Mucosa of rectum (tissue), 2 donors: Measurements from ENCODE around the gene COL15A1.
A peak's percentile ranks its signal among the peaks of the same experiment; 100 is the strongest.

ENCODE experiments used
- H3K27ac ChIP-seq, 2 donors: one replicate each; pipeline ENCODE4 v1.7.0; 2013; ENCODE audit warnings: inconsistent platforms in 2 of 2, low read depth in 2 of 2, low read length in 2 of 2
- H3K27me3 ChIP-seq, 2 donors: one replicate each; pipeline ENCODE4 v1.7.0; 2013; ENCODE audit warnings: low read length in 2 of 2; ENCODE audit not compliant: control insufficient read depth in 2 of 2, insufficient read depth in 2 of 2
- H3K36me3 ChIP-seq, 2 donors: one replicate each; pipeline ENCODE4 v1.7.0; 2013; ENCODE audit warnings: low read length in 2 of 2; ENCODE audit not compliant: control insufficient read depth in 2 of 2, insufficient read depth in 2 of 2
- H3K4me1 ChIP-seq, 2 donors: one replicate each; pipeline ENCODE4 v1.7.0; 2013; ENCODE audit warnings: low read length in 2 of 2, mild to moderate bottlenecking in 1 of 2; ENCODE audit not compliant: control insufficient read depth in 2 of 2, insufficient read depth in 2 of 2
- H3K4me3 ChIP-seq, 2 donors: one replicate each; pipeline ENCODE4 v1.7.0; 2013; ENCODE audit warnings: low read length in 2 of 2
- H3K9ac ChIP-seq, 2 donors: one replicate each; pipeline ENCODE4 v1.7.0; 2013; ENCODE audit warnings: low read length in 2 of 2, low read depth in 1 of 2, mild to moderate bottlenecking in 1 of 2
- H3K9me3 ChIP-seq, 2 donors: one replicate each; pipeline ENCODE4 v1.7.0; 2013; ENCODE audit warnings: low read length in 2 of 2; ENCODE audit not compliant: control insufficient read depth in 2 of 2
- donor health status: healthy.
- donor health status: Normal muscosa, but diverticular disease.

COL15A1 gene

DNA sequence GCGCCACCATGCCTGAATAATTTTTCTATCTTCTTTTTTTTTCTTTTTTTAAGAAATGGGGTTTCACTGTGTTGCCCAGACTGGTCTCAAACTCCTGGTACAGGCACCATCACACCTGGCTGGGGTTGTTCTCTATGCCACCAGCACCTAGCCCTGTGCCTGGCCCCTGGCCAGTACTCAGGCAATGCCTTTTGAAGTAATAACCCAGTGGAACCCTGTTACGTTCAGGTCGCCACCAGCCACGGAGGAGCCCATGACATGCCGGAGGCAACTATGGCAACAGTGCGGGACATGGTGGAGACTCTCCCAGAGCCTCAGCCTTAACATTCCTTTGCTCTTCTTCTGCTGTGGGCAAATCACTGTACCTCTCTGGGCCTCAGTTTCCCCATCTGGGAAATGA, 14.1 kb downstream of the COL15A1 start:
- no peaks in the 10 kb centered on the region for H3K9me3 ChIP-seq
- H3K36me3 ChIP-seq: no peaks in the 10 kb centered on the region
- H3K4me3 ChIP-seq: no peak overlapping the region
- H3K4me1 ChIP-seq: peaks cover 2% of the 10 kb centered on the region in 2 donors
- H3K9ac ChIP-seq: no peak overlapping the region
- no peaks in the 10 kb centered on the region for H3K27me3 ChIP-seq
- peak overlapping the region; percentile 18 to 64 for H3K27ac ChIP-seq

GRCh38 chr9:98958271-98958984, 14.7 kb downstream of the COL15A1 start:
- Histone ChIP-seq H3K36me3 (no peaks in the 10 kb centered on the region), H3K4me3 (no peak overlapping the region), H3K9me3 (no peaks in the 10 kb centered on the region), H3K27me3 (no peaks in the 10 kb centered on the region), H3K9ac (no peak overlapping the region), H3K4me1 (peaks cover 2% of the 10 kb centered on the region in 2 donors), H3K27ac (peak overlapping the region; percentile 38 to 64)

GRCh38 chr9:98960409-98960808, 16.7 kb downstream of the COL15A1 start:
- no peak overlapping the region for H3K4me3 ChIP-seq
- H3K4me1 ChIP-seq: peaks cover 2% of the 10 kb centered on the region in 2 donors
- H3K36me3 ChIP-seq: no peaks in the 10 kb centered on the region
- no peaks in the 10 kb centered on the region for H3K27me3 ChIP-seq
- no peak overlapping the region for H3K27ac ChIP-seq
- H3K9ac ChIP-seq: no peak overlapping the region
- H3K9me3 ChIP-seq: no peaks in the 10 kb centered on the region

DNA sequence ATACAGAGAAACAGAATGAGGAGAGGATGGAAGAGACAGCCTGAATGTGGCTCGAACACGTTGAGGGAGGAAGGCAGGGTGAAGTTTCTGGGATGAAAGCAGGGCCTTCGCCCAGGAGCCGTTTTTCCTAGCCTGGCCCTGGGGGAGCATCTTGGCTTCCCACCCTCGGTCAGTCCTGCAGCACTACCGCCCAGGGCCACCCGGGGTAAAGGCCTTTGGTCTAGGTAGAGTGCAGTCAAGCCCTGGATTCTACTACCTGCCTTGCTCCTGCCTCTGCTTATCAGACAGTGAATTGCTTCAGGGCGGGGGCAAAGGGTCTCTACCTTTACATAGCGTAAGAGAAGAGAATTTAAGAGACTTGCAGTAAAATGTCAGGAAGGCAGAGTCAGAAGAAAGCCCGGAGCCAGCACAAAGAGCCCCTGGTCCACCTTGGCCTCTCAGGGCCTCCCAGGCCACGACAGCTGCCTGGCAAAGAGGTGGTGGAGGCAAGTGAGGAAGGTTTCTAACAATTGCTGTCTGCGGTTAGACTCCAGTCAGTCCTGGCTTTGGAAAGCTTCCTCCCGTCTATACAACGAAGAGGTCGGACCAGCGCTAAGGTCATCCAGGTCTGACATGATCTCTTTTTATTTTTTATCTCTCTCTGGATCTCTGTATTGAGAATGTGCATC, 17.9 kb downstream of the COL15A1 start:
- peak overlapping the region in 1 of 2 donors; percentile 9 for H3K27ac ChIP-seq
- no peaks in the 10 kb centered on the region for H3K36me3 ChIP-seq
- no peak overlapping the region for H3K9ac ChIP-seq
- no peaks in the 10 kb centered on the region for H3K27me3 ChIP-seq
- no peak overlapping the region for H3K4me3 ChIP-seq
- no peaks in the 10 kb centered on the region for H3K9me3 ChIP-seq
- peaks cover 2% of the 10 kb centered on the region in 2 donors for H3K4me1 ChIP-seq

- Histone ChIP-seq H3K27me3 (no peaks in the 10 kb centered on the region), H3K9me3 (no peaks in the 10 kb centered on the region), H3K4me1 (peaks cover 2% of the 10 kb centered on the region in 2 donors), H3K27ac (no peak overlapping the region), H3K9ac (no peak overlapping the region), H3K4me3 (no peak overlapping the region), H3K36me3 (no peaks in the 10 kb centered on the region)
Measured at GRCh38 chr9:98962181-98962560, 18.5 kb downstream of the COL15A1 start.

GRCh38 chr9:98962861-98963260, 19.2 kb downstream of the COL15A1 start:
- Histone ChIP-seq H3K4me3 (no peak overlapping the region), H3K4me1 (peaks cover 2% of the 10 kb centered on the region in 2 donors), H3K36me3 (no peaks in the 10 kb centered on the region), H3K27me3 (no peaks in the 10 kb centered on the region), H3K9ac (no peak overlapping the region), H3K27ac (no peak overlapping the region), H3K9me3 (no peaks in the 10 kb centered on the region)

DNA sequence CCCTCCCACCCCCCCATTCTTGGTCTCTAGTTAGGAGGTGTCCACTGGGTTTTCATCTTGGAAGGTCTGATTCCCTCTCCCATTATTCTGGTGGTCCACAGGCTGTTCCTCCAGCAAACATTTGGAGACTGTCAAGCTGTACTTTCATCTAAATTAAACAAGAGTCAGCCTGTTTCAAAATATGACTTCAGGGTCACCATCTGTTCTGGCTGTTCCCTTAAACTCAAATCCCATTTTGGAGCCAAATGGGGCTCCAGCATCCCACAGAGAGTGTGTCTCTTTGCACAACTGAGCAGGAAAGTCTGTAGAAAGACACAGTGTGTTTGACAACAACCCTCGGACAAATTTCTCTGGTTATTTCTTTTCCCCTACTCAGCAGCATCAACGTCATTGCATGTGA, 20.5 kb downstream of the COL15A1 start:
- Histone ChIP-seq H3K27ac (no peak overlapping the region), H3K4me1 (peaks cover 0 to 2% of the 10 kb centered on the region in 2 donors), H3K36me3 (no peaks in the 10 kb centered on the region), H3K27me3 (no peaks in the 10 kb centered on the region), H3K9ac (no peak overlapping the region), H3K9me3 (no peaks in the 10 kb centered on the region), H3K4me3 (no peak overlapping the region)

DNA sequence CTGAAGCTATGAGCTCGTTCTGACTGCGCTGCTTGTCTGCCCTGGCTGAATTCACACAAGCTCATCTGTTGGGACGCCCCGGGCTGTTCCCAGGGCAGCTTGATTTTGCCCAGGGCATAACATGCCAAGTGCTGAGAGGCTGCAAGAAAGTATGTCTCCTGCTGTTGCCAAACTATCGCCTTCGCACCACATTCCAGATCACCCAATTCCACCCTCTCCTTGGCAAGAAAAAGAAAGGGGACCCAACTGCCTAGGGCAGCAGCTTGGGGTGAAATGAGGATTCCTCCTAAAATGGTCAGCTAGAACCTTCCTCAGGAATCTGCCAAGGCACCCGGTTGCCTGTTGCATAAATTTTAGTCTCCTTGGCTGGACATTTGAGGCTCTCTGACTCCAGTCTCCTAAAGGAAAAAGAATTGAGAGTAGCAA, 21.2 kb downstream of the COL15A1 start:
- H3K27me3 ChIP-seq: no peaks in the 10 kb centered on the region
- peaks cover 0 to 2% of the 10 kb centered on the region in 2 donors for H3K4me1 ChIP-seq

GRCh38 chr9:98966676-98967075, 23.0 kb downstream of the COL15A1 start:
- H3K27ac ChIP-seq: no peak overlapping the region
- H3K4me3 ChIP-seq: no peak overlapping the region
- H3K9me3 ChIP-seq: no peaks in the 10 kb centered on the region
- no peaks in the 10 kb centered on the region for H3K4me1 ChIP-seq
- H3K27me3 ChIP-seq: no peaks in the 10 kb centered on the region
- no peaks in the 10 kb centered on the region for H3K36me3 ChIP-seq
- H3K9ac ChIP-seq: no peak overlapping the region

More for the DNA sequence above, 21.2 kb downstream of the COL15A1 start:
- Histone ChIP-seq H3K9ac (no peak overlapping the region), H3K9me3 (no peaks in the 10 kb centered on the region), H3K27ac (peak overlapping the region in 1 of 2 donors; percentile 21), H3K4me3 (no peak overlapping the region), H3K36me3 (no peaks in the 10 kb centered on the region)

GRCh38 chr9:98967257-98967656, 23.6 kb downstream of the COL15A1 start:
- no peaks in the 10 kb centered on the region for H3K9me3 ChIP-seq
- no peak overlapping the region for H3K9ac ChIP-seq
- H3K27me3 ChIP-seq: no peaks in the 10 kb centered on the region
- no peak overlapping the region for H3K27ac ChIP-seq
- peaks cover 0 to 2% of the 10 kb centered on the region in 2 donors for H3K4me1 ChIP-seq
- no peak overlapping the region for H3K4me3 ChIP-seq
- no peaks in the 10 kb centered on the region for H3K36me3 ChIP-seq
